Lower leg skin (tissue), 4 donors: Measurements from ENCODE around the gene ZNF805. TPM values are rescaled to one million over a fixed set of nuclear protein-coding genes. Genes with fewer than 3 reads are reported as not detected.

Source experiments
- DNase-seq, 2 donors: peaks; one replicate each; pipeline ENCODE4 v3.0.0-alpha.2; 2019; ENCODE audit warnings: low spot score in 2 of 2
- H3K4me3 ChIP-seq: fragments of 200-600 bp; sonication (generic); 2 replicates; pipeline ENCODE4 v1.5.1; 2017; ENCODE audit warnings: mild to moderate bottlenecking, low read depth; ENCODE audit not compliant: poor library complexity, severe bottlenecking
- POLR2A ChIP-seq, 2 donors: fragments of 450-650 bp; IDR thresholded peaks; one replicate each; pipeline ENCODE4 v1.6.1; 2016 to 2017; ENCODE audit warnings: antibody characterized with exemption in 2 of 2, mild to moderate bottlenecking in 1 of 2, moderate library complexity in 1 of 2
- WGBS, 2 donors: methylation state at CpG; one replicate each; pipeline ENCODE4 v1.1.5; 2018; 5-methylcytosine and 5-hydroxymethylcytosine counted together
- intact Hi-C: fragments of 100-400 bp; cut with DNase I; formaldehyde crosslinking; loops from one replicate; pipeline ENCODE4 v1.15.0; 2023; ENCODE audit warnings: low total_unique reads
- total RNA-seq, 4 donors: library from RNA; depleted of rRNA; stranded (reverse); fragments of >200 nt; gene quantifications; one replicate each; pipeline ENCODE4 v1.1.0, GENCODE V29; 2016
- TF ChIP-seq, protein P1 (sequence below), 3 donors: fragments of 450-650 bp; IDR thresholded peaks; one replicate each; pipeline ENCODE4 v1.5.1; 2016; ENCODE audit warnings: antibody characterized with exemption in 3 of 3, mild to moderate bottlenecking in 3 of 3, moderate library complexity in 2 of 3

Gene ZNF805
- total RNA-seq, 4 donors from 2014 or later = 18.1 to 23.0 (median 20.3) TPM

DNA sequence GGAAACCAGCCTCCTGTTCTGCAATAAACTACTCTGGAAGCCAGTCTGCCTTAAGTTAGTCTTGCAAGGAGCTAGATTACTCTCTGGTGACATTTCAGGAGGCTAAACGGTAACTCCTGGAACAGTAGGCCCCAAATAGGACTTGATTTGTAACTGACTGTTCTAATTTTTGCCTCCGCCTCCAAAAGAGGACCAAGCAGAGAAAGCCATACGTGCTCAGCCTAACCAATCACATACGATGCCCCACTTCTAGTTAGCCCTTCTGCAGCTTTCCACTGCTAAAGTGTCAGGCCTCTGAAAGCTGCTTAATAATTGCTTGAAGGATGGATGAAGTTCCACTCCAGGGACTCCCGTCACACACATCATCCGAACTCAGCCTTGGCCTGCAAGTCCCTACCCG lies 744 bp downstream of the ZNF805 start:
- no peak for DNase-seq
- TF ChIP-seq POLR2A (IDR thresholded peaks at IDR 0.05) = no peak
- H3K4me3 ChIP-seq = peak overlapping the region; percentile 81
- intact Hi-C loops = no loop called here
- WGBS, 2 donors = 14 to 23% methylated on average over 7 of the region's 7 CpGs

DNA sequence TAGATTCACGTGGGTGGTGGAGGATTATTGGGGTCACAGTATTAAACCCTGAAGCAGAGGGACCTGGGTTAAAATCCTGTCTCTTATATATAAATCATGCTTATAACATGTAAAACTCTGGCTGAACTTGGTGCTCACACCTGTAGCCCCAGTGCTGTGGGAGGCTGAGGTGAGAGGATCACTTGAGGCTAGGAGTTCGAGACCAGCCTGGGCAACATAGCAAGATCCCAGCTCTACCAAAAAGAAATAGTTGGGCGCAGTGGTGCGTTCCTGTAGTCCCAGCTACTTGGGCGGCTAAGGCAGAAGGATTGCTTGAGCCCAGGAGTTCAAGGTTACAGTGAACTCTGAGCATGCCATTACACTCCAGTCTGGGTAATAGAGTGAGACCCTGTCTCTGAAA lies 2.4 kb downstream of the ZNF805 start:
- 94% methylated on average over 5 of the region's 5 CpGs for WGBS, 2 donors
- DNase-seq = no peak
- no peak overlapping the region for H3K4me3 ChIP-seq
- intact Hi-C loops = no loop called here
- no peak for TF ChIP-seq POLR2A (IDR thresholded peaks at IDR 0.05)
- TF ChIP-seq, protein P1, sequence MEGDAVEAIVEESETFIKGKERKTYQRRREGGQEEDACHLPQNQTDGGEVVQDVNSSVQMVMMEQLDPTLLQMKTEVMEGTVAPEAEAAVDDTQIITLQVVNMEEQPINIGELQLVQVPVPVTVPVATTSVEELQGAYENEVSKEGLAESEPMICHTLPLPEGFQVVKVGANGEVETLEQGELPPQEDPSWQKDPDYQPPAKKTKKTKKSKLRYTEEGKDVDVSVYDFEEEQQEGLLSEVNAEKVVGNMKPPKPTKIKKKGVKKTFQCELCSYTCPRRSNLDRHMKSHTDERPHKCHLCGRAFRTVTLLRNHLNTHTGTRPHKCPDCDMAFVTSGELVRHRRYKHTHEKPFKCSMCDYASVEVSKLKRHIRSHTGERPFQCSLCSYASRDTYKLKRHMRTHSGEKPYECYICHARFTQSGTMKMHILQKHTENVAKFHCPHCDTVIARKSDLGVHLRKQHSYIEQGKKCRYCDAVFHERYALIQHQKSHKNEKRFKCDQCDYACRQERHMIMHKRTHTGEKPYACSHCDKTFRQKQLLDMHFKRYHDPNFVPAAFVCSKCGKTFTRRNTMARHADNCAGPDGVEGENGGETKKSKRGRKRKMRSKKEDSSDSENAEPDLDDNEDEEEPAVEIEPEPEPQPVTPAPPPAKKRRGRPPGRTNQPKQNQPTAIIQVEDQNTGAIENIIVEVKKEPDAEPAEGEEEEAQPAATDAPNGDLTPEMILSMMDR (IDR thresholded peaks at IDR 0.05) = no peak

DNA sequence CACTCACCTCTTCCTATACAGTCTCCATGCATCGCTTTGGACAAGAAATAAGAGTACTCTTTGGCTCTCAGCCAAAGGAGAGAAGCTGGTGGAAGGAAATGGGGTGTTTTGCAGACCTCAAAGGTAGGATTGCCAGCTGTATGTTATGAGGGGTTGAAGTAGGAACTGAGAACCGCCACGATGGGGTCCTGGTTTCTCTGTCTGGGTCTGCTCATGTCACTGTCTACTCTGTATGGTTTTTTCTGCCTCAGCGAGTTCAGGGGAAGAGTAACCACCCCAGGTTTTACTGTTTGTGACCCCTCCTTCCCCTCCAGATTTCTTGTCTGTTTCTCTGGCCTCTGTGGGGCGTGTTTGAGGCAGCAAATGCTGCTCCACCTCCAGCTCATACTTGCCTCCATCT lies 4.1 kb downstream of the ZNF805 start:
- TF ChIP-seq POLR2A (IDR thresholded peaks at IDR 0.05) = no peak
- TF ChIP-seq, protein P1 (IDR thresholded peaks at IDR 0.05) = no peak
- whole genome bisulfite sequencing, 2 donors = 85 to 93% methylated on average over 5 of the region's 5 CpGs
- intact Hi-C loops = no loop called here
- H3K4me3 ChIP-seq = no peak overlapping the region
- no peak for DNase-seq

DNA sequence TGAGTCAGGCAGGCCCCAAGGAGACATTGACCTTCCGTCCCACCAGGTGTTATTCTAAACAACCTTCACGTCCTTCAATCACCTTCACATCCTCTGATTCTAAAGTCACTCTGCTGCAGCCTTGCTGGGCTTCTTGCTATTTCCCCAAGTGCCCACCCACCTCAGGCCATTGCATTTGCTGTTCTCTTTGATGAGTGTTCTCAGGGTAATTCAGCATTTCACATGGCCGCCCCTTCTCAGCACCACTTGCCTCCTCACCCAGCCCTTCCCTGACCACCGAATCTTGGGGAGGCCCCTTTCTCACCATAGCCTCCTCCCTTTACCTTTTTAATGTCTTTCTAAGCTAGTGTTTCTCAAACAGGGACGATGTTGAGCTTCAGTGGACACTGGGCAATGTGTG lies 4.6 kb downstream of the ZNF805 start:
- TF ChIP-seq, protein P1 (IDR thresholded peaks at IDR 0.05) = no peak
- no peak for TF ChIP-seq POLR2A (IDR thresholded peaks at IDR 0.05)
- no peak for DNase-seq
- intact Hi-C loops = no loop called here
- no peak overlapping the region for H3K4me3 ChIP-seq
- WGBS, 2 donors = 96 to 99% methylated on average over 5 of the region's 5 CpGs

DNA sequence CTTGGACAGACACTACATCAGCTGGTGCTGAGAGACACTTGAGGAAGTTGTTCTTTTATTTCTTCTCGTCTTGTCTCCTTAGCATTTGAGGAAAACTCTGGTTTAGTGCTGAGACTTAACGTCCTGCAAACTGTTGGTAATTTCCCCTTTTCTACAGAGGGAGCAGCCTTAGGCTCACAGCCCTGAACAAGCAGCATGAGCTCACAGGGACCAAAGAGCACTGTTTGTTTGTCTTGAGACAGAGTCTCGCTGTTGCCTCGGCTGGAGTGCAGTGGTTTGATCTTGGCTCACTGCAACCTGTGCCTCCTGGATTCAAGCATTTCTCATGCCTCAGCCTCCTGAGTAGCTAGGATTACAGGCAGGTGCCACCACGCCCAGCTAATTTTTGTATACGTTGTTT lies 5.5 kb downstream of the ZNF805 start:
- no peak for DNase-seq
- WGBS, 2 donors = 79 to 82% methylated on average over 6 of the region's 6 CpGs
- no peak for TF ChIP-seq POLR2A (IDR thresholded peaks at IDR 0.05)
- TF ChIP-seq, protein P1 (IDR thresholded peaks at IDR 0.05) = no peak
- intact Hi-C loops = no loop called here
- no peak overlapping the region for H3K4me3 ChIP-seq

DNA sequence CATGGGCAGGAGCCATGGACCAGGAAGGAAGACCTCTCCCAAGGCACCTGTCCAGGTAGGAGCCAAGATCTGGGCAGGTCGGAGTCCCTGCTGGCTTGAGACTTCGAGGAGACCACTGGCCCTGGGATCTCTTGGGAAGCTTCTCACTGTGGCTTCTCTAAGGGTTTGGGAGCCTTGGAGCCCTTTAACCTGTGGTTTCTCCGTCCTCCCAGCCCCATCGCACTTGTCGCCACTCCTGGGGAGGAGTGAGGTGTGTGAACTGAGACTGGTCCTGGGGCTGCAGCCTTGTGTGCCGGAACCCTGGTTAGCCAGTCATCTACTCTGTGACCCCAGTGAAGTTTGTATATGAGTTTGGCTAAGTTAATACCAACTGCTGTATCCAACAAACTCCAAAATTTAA lies 8.2 kb downstream of the ZNF805 start:
- no peak for DNase-seq
- WGBS, 2 donors = 91 to 93% methylated on average over 6 of the region's 6 CpGs
- no peak for TF ChIP-seq POLR2A (IDR thresholded peaks at IDR 0.05)
- TF ChIP-seq, protein P1 (IDR thresholded peaks at IDR 0.05) = no peak
- intact Hi-C loops = no loop called here
- H3K4me3 ChIP-seq = no peak overlapping the region
